Bronchial epithelial cell (primary cell): ENCODE results near the gene DDAH2. TPM values are rescaled to one million over a fixed set of nuclear protein-coding genes. Genes with fewer than 3 reads are reported as not detected.

Experiments used
- DNase-seq: peaks from one replicate; pipeline ENCODE4 v3.0.0-alpha.2; 2010; ENCODE audit warnings: low read depth
- FAIRE-seq: peaks from 2 replicates; lab custom pipeline; 2011; peaks lifted over from hg19 to GRCh38; lab: Jason Lieb, UNC
- H3K27me3 ChIP-seq: 2 replicates; pipeline ENCODE4 v1.5.1; 2011; ENCODE audit warnings: low read length; ENCODE audit not compliant: control insufficient read depth, insufficient read depth
- H3K36me3 ChIP-seq: 2 replicates; pipeline ENCODE4 v1.5.1; 2011; ENCODE audit warnings: low read length; ENCODE audit not compliant: control insufficient read depth, insufficient read depth
- H3K4me3 ChIP-seq: 2 replicates; pipeline ENCODE4 v1.5.1; 2011; ENCODE audit warnings: mild to moderate bottlenecking, low read depth, low read length, control low read depth
- total RNA-seq: library from RNA; depleted of rRNA; stranded (reverse); fragments of >200 nt; gene quantifications from 2 replicates; pipeline ENCODE4 v1.2.1, GENCODE V29; 2014
- TF ChIP-seq, protein P1 (sequence below): IDR thresholded peaks from 2 replicates; pipeline ENCODE4 v1.5.1; 2011; ENCODE audit warnings: mild to moderate bottlenecking, moderate library complexity, low read length, control low read depth, inconsistent platforms; ENCODE audit not compliant: insufficient read depth, severe bottlenecking

Gene DDAH2
- total RNA-seq, 1 donor from 2014 or later = 14.5 TPM

DNA sequence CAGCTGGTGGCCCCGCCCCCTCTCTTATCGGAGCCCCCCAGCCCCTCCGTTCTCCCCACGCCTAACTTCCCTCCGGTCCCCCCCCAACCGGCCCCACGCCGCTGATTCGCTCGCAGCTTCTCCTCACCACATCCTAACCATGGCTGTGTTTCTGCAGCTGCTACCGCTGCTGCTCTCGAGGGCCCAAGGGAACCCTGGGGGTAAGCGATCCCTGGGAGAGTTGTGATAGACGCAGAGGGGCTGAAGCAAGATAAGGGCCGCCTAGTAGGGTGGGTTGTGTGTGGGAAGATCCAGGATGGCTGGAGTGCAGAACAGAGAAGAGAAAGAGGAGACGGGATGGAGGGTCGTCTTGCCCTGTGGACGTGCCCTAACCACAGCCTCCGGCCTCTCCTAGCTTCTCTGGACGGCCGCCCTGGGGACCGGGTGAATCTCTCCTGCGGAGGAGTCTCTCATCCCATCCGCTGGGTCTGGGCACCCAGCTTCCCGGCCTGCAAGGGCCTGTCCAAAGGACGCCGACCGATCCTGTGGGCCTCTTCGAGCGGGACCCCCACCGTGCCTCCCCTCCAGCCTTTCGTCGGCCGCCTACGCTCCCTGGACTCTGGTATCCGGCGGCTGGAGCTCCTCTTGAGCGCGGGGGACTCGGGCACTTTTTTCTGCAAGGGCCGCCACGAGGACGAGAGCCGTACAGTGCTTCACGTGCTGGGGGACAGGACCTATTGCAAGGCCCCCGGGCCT, 5.7 kb downstream of the DDAH2 start, which contains the start of gene MPIG6B:
TSS of gene MPIG6B (plus strand) at position 129 of the 735 bp plus-strand sequence. CDS start at position 140, 11 bp downstream.
- no peaks in the 10 kb centered on the region for H3K27me3 ChIP-seq
- no peak within 1 kb of the TSS for H3K4me3 ChIP-seq
- H3K36me3 ChIP-seq = peaks cover 5% of the 10 kb centered on the region
- TF ChIP-seq, protein P1, sequence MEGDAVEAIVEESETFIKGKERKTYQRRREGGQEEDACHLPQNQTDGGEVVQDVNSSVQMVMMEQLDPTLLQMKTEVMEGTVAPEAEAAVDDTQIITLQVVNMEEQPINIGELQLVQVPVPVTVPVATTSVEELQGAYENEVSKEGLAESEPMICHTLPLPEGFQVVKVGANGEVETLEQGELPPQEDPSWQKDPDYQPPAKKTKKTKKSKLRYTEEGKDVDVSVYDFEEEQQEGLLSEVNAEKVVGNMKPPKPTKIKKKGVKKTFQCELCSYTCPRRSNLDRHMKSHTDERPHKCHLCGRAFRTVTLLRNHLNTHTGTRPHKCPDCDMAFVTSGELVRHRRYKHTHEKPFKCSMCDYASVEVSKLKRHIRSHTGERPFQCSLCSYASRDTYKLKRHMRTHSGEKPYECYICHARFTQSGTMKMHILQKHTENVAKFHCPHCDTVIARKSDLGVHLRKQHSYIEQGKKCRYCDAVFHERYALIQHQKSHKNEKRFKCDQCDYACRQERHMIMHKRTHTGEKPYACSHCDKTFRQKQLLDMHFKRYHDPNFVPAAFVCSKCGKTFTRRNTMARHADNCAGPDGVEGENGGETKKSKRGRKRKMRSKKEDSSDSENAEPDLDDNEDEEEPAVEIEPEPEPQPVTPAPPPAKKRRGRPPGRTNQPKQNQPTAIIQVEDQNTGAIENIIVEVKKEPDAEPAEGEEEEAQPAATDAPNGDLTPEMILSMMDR = no peak
- DNase-seq (no peak), FAIRE-seq (no peak)

DNA sequence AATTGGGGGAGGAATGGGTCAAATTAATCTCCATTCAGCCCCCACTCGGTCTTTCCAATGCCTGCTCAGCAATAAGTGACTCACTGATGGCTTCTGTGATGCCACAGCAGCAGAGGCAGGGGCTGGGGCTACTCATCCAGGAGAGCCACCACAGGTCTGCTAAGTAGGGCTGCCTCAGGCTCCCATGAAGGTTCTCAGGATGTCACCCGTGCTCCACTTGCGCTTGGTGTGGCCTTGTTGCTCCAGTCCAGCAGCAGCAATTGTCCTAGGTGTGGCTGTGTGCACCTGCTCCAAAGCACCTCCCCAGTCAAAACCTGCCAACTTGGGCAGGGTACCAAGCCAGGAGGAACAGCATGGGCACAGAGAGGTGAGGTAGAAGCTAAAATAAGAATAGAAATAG, 6.9 kb downstream of the DDAH2 start:
- TF ChIP-seq, protein P1 = no peak
- no peaks in the 10 kb centered on the region for H3K27me3 ChIP-seq
- FAIRE-seq = no peak
- H3K36me3 ChIP-seq = peaks cover 3% of the 10 kb centered on the region
- H3K4me3 ChIP-seq = no peak overlapping the region
- DNase-seq = no peak

DNA sequence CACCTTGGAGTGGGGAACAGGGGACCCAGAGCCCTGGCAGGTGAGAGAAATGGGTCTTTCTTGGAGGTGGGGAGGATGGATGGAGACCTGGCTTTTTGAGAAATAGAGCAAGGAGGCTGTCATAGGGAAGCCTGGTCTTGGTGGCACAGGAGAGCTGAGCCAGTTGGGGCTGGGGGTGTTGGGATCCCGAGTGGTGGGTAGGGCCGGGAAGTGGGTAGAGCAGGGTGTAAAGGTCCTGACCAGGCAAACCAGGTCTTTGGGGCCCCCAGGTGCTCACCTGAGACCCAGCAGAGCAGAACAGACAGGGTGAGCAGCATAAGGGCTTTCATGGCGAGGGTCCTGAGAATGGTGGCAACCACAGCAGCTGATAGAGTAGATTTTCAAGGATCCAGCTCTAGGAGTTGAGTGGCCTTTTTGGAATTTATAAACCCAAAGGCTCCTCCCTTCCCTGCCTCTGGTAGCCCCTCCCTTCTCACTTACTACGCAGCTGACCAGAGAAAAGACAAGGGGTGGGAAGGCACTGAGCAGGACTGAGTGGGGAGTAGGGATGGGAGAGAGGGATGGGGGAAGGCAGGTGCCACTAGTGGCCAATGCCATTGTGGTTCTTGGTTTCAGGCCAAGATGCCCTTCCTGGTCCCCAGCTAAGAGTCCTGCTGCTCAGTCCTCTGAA, 7.6 kb downstream of the DDAH2 start, which contains the start of gene LY6G6C:
TSS of gene LY6G6C (minus strand) at position 396 of the 670 bp plus-strand sequence. CDS start at position 329, 67 bp downstream.
- TF ChIP-seq, protein P1 = no peak
- no peak for FAIRE-seq
- Histone ChIP-seq H3K27me3 (no peaks in the 10 kb centered on the region), H3K4me3 (no peak within 1 kb of the TSS), H3K36me3 (no peaks in the 10 kb centered on the region)
- DNase-seq = no peak

DNA sequence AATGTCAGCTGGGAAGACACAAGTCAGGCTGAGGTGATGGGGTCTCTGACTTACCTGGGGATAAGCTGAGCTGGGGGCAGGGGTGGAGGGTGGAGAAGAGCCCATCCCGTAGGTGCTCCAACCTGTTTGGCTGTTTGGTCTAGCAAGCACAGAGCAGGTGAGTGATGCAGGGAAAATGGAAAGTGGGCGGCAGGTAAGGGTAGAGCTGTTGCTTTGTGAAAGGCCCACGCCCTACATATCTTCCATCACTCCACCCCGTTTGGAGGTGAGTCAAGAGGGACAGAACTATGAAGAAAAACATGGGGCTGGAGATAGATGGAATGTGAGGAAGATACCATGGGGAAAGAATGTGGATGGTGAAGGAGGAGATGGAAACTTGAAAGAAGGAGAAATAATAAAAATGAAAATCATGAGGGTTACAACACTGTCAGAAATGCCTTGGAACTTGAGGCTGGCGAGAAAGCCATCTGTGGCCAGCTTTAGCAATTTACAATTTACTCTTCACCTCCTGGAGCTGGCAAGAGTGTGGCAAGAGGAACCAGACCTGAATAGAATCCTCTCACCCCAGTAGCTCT, 8.8 kb downstream of the DDAH2 start:
- no peak for FAIRE-seq
- no peak overlapping the region for H3K4me3 ChIP-seq

DNA sequence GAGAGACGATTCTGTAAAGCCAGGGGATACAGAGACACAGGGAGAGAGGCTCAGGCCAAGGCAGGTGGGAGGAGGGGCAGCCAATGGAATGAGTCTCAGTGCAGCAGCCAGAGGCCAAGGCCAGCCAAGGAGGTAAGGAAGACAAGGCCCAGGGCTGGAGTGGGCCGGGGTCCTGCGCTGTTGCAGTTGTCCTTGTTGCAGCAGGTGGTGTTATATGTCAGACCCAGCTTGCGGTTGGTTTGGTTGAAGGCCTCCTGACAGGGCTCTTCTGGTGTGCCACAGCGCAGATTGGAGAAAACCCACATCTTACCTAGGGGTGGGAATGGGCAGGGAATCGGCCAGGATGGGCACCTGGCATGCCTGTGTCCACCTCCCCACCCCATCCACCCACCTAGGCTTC, 10.1 kb downstream of the DDAH2 start:
- Histone ChIP-seq H3K4me3 (no peak overlapping the region), H3K27me3 (no peaks in the 10 kb centered on the region), H3K36me3 (no peaks in the 10 kb centered on the region)
- TF ChIP-seq, protein P1 = no peak
- DNase-seq (no peak), FAIRE-seq (no peak)

More for the DNA sequence above, 8.8 kb downstream of the DDAH2 start:
- no peaks in the 10 kb centered on the region for H3K27me3 ChIP-seq
- no peak for DNase-seq
- no peaks in the 10 kb centered on the region for H3K36me3 ChIP-seq
- TF ChIP-seq, protein P1 = no peak
